ENCODE data around the gene PLXND1.

The PLXND1 gene

DNA sequence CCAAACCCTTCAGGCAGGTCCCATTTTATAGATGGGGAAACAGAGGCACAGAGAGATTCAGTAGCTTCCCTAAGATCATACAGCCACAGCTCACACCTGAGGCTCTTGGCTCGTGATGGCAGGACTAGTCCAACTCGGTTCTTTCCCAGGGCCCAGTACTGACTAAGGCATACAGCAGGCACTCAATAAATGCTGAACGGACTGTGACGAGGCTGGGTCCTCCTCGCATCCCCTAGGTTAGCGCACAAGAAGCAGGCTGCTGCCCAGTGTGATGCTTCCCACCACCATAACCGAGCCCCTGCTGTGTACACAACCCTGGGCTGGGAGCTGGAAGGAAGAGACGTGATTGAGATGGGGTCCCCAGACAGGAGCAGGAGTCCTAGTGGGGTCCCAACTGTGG, 24.9 kb downstream of the PLXND1 start:
- DNase-seq: no peak

DNA sequence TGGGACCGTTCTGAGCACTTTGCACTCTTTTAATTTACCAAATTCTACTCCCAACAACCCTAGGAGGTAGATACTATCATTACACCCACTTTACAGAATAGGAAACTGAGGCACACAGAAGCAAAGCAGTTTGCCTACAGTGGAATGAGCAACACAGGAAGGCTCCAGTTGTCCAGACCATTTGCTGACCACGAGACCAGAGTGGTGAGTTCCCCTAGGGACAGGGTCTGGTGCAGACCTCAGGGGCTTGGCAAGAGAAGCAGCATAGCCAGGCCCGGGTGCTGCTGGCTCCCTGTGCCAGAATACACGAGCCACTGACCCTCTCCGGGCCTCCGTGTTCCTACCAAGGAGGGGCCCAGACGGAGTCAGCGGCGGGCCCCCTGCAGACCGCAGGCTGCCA, 26.5 kb downstream of the PLXND1 start:
- DNase-seq: no peak

DNA sequence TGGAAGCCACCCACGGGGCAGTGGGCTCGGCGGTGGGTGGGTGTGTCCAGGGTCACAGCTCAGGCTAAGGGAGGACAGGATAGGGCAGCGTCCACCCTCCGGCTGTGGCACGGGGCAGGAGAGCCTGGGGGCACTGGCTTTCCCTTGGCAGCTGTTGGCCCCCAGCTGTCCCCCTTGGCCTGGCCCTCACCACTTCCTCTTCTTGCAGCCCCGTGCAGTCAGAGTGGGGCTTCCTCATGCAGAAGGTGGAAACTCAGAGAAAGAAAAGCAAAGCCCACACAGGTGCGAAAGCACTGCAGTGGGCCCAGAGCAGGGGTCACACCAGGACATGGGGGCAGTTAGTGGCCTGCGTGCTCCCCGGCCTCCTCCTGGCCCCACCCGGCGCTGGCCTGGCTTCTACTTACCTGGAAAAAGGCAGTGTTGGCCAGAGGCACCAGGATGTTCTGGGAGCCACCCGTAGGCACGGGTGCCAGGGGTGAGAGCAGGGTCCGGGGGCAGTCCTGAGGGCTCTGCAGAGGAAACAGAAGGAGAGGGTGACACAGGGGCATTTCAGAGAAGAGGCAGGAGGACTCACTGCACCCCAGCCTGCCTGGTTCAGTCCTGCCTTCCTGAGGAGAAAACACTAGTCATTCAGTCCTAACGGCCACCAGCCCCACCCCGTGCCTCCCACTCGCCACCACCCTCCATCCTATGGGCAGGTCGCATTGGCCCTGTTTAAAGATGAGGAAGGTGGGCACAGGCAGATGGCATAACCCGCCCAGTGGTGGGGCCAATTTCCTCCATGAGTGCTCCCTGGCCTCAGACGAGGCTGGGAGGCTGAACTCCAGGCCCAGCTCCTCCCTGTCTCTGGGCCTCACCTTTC, 28.3 kb downstream of the PLXND1 start:
- no peak for DNase-seq

DNA sequence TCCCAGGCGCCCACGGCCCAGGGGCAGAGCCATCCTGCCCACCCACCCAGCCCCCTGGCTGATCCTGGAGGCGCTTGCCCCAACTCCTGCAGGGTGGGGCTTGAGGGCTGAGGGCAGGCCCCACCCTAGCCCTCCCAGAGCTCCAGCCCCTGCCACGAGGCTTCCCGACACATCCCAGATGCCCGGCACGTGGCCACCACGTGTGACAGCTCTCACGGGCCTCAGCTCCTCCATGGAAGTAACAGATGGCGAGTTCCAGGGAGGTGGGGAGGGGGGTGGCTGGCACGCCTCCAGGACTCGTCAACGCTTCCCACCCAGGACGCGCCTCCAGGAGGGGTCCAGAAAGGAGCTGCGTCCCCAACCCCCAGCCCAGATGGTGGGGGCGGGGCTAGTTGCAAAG, 29.1 kb downstream of the PLXND1 start:
- no peak for DNase-seq

DNA sequence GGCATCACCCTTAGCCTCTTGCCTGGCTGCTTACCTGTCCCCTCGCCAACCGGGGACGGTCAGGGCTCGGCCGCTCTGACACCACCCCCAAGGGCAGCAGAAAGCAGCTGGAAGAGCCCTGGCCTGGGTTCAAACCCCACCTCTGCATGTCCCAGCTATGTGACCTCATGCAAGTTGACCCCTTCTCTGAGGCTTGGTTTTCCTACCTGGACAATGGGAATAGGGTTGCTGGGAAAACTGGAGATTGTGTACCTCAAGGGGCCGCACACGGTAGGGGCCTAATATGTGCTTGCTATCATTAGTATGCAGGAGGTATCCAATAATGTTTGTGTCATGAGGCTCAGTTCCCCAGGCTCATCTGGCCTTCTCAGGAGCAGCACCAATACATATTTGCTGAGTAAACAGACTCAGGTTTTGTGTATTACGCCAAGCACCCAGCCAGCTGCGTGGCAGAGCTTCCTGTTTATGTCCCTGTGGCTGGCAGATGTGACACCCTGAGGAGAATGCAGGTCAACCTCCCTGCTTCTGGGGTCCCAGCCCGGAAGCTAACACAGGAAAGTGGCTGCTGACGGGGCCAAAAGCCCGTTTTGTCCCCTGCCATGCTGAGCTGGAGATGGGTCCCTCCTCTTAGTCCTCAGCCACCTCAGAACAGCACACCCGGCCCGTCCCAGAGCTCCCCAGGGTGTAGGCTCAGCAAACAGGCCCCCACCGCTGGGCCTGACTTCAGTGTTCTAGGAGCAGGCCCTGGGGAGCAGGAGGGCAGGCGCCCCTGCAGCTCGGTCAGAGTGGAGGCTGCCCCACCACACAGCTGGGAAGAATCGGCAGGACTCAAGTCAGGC, 29.7 kb downstream of the PLXND1 start:
- DNase-seq: peak; percentile 78

DNA sequence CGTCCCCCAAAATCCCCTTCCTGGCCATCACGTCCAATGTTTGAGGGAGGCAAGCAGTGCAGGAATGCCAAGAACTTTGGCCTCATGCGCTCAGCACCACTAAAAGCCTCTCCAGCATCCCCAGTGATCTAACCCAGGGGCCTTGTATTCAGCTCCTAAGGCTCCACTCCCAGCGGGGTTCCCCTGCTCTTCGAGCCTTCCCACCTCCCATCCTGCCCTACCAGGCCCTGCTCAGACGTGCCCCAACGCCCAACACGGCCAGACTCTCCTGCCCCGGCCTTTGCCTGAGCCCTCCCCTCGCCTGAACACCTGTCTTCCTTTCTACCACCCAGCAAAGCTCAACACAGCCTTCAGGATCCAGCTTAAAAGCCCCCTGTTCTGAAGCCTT, 30.5 kb downstream of the PLXND1 start:
- DNase-seq: no peak

DNA sequence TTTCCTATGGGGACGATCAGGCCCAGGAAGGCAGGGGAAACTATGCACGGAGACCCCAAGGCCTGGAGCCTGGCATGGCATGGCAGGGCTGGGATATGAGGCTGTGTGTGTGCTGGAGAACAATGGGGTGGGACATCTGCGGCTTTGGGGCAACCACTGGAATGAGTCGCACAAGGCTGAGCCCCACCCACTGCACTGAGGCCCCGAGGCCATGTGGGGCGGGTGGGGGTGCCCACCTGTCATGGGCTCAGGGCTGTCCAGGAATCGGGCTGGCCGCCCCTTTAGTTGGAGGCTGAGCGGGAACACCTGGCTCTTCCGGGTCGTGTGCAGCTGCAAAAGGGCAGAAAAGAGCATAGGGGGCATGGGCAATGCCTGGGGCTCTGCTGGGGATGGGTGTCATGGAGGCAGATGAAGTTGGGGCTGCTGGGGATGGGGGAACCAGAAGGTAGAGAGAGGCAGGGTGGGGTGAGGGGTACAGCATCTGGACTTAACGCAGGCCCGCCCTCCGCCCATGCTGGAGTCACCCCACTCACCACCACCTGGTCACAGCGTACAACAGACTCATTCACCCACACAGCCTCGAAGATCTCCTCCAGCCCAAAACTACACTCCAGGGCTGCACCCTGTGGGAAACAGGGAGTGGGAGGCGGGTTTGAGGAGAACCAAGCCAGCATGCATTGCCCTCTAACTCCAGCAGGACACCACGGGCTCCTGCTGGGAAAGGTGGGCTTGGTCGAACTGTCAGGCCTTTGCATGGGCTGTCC, 31.1 kb downstream of the PLXND1 start:
- DNase-seq: no peak

DNA sequence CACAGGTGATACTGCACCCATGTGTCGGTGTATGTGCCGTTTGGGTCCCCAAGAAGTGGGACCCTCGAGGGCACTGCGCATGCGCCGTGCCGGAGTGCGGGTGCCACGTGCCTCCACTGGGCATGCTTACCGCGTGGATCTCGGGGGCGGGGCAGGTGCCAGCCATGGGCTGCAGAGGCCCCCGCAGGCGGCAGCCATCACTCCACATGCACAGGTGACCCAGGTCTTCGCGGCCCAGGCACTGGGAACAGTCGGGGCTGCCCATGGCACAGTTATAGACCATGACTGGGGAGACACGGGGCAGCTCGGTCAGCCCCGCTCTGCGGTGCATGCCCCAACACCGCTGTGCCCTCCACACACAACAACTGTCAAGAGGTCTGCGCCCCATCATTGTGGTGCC, 32.3 kb downstream of the PLXND1 start:
- DNase-seq: no peak

DNA sequence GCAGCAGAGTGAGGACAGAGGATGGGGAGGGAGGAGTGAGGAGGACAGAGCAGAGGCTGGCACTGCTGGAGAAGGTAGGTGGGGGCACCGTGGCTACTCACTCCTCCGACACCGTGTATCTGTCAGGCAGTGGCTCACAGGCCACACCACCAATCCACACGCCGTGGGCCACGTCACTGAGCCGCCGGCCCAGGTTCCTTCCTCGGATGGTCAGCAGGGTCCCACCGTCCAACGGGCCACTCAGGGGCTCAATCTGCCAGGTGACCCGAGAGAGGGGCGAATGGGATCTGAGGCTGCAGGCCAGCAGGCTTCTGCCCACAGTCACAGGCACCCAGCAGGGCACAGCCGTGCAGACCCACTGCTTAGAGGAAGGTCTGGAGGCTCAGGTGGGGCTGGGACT, 33.0 kb downstream of the PLXND1 start:
- DNase-seq: no peak

DNA sequence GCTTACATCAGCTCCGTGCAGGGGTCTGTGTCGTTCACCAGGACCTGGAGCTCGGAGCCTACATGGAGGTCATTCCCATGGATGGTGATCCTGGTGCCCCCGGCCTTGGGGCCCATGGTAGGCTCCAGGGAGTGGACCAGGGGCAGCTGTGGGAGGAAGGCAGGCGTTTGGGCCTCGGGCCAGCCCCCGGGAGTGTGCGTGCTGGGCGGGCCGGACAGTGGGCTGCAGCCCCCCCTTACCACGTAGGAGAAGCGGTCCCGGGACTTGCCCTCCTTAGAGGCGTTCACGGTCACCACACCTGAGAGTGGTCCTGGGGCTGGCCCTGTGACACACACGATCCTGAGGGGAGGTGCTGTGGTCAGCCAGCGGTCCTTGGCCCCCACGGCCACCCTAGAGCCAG, 33.9 kb downstream of the PLXND1 start:
- DNase-seq: no peak

DNA sequence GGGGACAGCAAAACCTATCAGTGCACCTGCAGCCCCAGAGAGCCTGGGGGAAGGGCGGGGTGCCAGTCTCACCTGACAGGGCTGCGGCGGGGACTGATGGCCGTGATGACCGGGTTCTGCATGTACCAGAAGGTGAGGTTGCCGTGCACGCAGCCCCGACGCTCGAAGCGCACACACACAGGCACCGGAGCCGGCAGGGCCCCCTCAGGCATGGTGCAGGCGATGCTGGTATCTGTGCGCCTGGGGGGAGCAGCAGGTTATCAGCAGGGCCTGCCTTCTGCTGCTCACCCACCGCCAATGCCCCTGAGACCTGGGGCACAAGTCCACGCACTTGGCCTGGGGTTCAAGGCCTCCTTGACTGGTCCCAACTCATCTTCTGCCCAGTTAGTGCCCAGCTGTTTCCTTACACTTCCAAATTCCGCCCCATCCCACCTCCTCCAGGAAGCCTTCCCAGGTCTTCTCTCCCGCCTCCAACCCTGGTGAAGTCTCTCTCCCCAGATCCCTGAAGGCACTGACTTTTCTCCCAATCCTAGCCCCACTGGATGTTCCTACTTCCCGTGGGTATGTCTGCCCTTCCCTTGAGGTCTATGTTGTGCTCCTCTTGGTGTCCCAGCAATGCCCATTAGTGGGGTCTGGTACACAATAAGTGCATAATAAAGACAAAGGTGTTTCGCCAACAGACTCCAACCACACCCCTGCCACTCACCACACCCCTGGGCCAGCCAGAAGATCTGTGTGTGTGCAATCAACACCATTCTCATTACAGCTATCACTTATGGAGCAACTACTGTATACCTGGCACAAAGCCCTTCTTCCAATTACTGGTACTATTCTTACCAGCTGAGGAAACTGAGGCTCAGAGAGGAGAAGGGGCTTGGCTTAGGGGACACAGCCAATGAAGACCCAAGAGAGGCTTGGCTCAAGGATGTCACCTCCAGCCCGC, 34.6 kb downstream of the PLXND1 start:
- no peak for DNase-seq

DNA sequence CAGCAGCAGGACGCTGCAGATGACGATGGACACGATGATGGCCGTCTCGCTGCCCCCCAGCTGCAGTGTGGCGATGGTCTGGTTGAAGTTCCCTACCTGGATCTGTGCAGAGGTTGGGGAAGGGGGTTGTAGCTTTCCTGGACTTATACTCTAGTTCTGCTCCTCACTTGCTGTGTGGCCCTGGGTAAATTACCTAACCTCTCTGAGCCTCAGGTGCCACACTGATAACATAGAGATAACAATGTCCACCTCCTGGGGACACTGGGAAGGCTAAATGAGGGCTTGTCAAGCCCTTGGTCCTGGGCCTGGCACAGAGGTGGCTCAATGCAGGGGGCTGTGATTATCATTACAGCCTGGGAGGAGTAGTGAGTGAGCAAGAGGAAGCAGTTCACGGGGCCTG, 36.6 kb downstream of the PLXND1 start:
- no peak for DNase-seq

DNA sequence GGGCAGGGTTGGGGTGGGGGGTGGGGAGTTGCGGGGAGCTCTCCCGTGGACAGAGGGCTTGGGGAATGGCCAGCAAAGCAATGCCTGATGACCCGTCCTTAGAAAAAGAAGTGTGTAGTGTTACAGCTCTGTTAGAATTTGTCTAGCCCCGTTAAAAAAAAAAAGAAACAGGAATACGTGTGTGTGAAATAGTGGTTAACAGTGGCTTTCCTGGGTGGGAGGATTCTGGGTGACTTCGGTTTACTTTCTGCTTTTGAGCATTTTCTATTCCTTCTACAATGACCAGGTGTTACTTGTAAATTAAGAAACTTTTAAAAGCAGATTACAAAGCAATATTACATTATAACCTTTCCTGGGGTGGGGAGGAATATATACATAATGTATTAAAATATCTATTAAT, 38.5 kb downstream of the PLXND1 start:
- no peak for DNase-seq

DNA sequence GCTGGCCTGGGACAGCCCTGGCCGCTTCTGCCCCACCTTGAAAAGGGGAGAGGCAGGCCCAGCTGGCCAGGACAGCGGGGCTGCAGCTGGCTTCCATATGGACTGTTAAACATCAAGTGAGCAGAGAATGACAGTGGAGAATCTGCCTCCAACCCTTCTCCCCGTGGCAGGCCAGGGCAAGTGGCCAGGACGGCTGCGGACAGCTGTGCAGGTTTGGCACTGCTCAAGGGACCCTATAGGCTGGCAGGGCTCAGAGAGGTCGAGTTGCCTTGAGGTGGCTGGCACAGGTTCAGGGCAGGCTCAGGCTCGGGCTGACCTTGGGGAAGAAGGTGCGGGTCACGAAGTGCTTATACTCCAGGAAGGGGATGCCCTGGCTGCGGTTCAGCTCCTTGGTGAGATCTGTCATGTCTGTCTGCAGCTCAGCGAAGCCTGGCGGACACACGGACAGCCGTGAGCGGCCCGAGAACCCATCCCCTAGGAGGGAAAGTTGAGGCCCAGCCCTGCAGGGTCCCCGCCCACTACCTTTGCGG, 39.2 kb downstream of the PLXND1 start:
- no peak for DNase-seq

DNA sequence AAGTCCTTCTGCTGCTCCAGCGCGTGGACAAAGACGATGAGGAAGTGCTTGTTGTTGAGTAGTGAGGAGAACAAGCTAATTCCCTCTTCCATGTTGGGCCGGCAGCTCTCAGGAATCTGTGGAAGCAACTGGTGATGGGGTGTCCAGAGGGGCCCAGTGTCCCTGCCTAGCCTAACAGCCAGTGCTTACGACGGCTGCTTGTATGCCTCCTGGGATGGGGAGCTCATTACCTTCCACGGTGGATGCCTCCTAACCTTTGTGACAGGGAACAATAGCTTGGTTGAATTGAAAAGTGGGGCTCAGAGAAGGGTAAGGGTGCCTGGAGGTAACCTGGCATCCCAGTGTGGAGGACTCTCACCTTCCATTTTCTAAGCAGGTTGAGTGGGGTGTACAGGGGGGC, 40.6 kb downstream of the PLXND1 start:
- no peak for DNase-seq

DNA sequence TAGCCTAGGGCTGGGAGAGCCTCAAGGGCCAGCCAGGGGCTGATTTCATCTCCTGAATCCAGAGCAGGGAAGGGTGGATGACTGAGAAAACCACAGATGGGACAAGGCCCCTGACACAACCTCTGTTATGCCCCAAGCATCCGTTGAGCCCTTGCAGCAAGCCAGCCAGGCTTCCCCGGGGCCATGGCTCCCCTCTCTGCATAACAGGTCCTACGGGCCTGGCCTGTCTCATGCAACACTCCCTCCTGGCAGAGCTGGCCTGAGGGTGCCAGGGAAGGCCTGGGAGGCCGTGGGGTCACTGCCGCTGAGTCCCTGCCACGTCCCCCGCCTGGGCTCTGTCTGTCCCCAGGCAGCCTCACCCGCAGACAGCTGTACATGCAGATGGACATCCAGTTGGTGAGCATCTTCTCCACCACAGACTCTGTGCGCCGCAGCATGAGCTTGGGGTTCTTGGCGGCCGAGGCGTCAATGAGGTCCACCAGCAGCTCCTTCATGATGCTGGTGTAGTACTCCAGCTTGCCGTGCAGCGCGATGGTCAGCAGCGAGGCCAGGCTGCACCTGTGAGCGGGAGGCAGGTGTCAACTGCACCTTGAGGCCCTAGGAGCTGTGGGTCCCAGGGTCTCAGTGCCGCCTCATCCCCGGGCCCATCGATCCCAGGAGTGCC, 41.4 kb downstream of the PLXND1 start:
- no peak for DNase-seq

DNA sequence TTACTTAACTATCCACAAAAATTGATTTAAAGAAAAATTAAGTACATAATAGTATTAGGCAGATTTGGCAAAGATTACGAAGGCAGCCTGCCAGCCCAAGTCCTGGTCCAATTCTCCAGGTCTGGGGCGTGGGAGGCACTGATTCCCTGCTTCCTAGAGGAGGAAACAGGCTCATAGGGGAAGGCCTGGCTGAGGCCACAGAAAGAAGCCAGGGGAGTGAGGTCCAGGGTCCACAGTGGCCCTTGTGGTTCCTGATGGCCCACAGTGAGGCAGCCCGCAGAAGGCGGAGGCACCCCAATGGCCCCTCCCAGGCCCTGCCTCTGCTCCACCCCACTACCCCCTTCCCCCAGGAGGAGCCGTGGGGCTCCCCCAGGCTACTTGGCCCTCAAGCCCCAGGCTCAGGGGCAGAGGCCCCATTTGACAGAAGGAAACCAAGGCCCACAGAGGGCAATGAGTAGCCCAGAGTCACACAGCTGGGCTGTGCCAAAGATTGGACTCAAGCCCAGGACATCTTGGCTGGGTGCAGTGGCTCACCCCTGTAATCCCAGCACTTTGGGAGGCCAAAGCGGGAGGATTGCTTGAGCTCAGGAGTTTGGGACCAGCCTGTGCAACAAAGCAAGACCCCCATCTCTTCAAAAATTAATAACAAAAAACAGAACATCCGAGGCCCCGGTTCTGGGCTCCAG, 42.5 kb downstream of the PLXND1 start:
- no peak for DNase-seq

DNA sequence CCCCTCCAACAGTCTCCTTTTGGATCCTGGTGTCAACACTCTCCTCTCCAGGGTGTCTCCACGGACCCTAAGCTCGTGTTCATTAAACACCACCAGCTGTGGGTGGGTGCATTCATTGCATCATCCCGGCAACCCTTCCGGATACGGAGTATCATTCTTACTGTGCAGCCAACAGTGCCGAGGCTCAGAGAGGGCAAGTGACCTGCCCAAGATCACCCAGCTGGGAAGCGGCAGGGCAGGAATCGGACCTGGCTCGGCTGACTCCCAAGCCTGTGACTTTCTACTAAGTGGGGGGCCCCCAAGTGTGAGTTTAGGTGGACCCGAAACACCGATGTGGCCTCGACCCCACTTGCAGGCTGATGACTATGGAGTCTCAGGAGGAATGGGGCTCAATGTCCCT, 43.1 kb downstream of the PLXND1 start:
- no peak for DNase-seq

DNA sequence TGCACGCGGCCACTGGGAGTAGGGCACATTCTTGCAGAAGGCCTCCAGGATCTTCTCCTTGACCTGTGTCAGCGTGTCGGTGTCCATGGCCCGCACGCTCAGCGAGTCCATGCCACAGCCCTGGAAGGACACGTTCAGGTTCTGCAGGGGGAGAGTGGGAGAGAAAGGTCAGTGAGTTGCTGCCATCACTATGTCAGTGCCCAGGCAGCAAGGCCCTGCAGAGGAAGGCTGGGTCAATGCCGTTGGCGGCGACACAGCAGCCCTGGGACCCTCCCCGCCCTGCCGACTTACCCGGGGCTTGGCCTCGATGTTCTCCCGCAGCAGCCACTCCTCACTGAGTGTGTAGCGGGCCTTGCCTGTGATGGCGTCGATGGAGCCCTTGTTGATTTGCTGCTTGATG, 43.7 kb downstream of the PLXND1 start:
- DNase-seq: no peak

DNA sequence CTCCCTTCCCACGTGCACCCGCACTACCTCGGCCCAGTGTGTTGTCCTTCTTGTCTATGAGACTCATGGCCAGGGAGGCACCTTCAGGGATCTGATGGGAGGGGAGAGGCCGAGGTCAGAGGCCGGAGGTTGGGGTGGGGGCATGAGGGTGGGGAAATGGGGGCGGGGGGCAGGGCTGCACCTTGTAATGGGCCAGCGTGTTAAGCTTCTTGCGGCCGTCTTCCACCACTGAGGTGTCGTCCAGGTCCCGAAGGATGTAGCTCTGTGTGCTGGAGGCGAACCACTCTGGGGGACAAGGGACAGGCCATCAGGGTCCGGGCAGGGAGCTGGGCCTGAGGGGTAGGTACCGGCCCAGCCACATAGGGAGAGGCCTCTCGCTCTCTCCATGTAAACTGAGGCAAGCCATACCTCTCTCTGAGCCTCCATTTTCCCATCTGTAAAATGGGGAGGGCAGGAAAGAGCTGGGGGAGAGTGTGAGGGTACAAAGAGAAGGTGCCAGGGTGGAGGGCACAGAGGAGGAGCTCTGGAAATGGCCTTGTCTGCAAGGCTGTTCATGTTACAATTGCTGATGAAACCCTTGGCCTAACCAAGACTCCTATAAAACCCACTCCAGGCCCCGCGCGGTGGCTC, 44.7 kb downstream of the PLXND1 start:
- no peak for DNase-seq
